Hepatocyte (in vitro differentiated cells): Measurements from ENCODE around the gene SLX9.
A peak's percentile ranks its signal among the peaks of the same experiment; 100 is the strongest.

Experiments
- CTCF ChIP-seq: fragments of 200-600 bp; sonication (generic); IDR thresholded peaks from 2 replicates; pipeline ENCODE4 v1.5.1; 2016; ENCODE audit warnings: antibody characterized with exemption, mild to moderate bottlenecking; ENCODE audit not compliant: poor library complexity
- EZH2 ChIP-seq: fragments of 200-600 bp; sonication (generic); IDR thresholded peaks from 2 replicates; pipeline ENCODE4 v1.6.1; 2016; ENCODE audit warnings: antibody characterized with exemption, mild to moderate bottlenecking, borderline replicate concordance
- EZH2phosphoT487 ChIP-seq: fragments of 200-600 bp; sonication (generic); IDR thresholded peaks from one replicate; pipeline ENCODE4 v1.6.1; 2018; ENCODE audit warnings: antibody characterized with exemption, mild to moderate bottlenecking, low read depth, moderate library complexity; ENCODE audit not compliant: unreplicated experiment, severe bottlenecking

GRCh38 chr21:44949779-44950198, 10.0 kb downstream of the SLX9 start:
- TF ChIP-seq CTCF (peak; percentile 89), EZH2 (no peak), EZH2phosphoT487 (no peak)
